Measurements from ENCODE around the gene LDLRAD4.

DNA sequence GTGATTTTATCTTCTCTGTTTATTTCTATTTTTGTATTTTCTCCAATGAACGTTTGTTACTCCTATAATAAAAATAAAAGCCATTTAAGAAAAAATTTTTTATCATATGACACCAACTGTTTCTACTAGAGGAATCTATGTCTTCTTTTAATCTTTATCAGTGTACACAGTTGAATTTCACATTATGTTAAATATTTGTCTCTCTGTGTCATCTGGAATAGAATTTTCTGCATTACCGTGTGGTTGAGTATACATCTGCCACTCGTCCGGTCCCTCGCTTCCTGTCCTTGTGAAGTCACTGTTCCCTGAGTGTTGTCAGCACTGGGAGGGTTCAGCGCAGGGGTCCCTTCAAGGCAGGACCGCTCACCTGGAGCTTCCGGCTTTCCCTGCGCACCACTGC lies 99.2 kb downstream of the LDLRAD4 start:
- TF ChIP-seq CTCF (IDR thresholded peaks at IDR 0.05) (no peak), EZH2phosphoT487 (IDR thresholded peaks at IDR 0.05; ENCODE audit: borderline replicate concordance, low read depth) (no peak), POLR2AphosphoS5 (IDR thresholded peaks at IDR 0.05; ENCODE audit: low read depth, low read length) (no peak), ELF1 (IDR thresholded peaks at IDR 0.05) (no peak), TCF12 (IDR thresholded peaks at IDR 0.05) (no peak)

All from SK-N-SH (cell line).